Measurements from ENCODE around the gene FER.

- TF ChIP-seq CTCF (IDR thresholded peaks at IDR 0.05 in 4 of 5, conservative IDR thresholded peaks at IDR 0.05 in 1 of 5) (no peak), POLR2A (IDR thresholded peaks at IDR 0.05) (no peak)
These were observed 209.6 kb downstream of the FER start for GRCh38 chr5:108957333-108957732.

Data from gastrocnemius medialis (tissue), 4 donors.